Measurements from ENCODE around the gene IRF9.

IRF9 gene

DNA sequence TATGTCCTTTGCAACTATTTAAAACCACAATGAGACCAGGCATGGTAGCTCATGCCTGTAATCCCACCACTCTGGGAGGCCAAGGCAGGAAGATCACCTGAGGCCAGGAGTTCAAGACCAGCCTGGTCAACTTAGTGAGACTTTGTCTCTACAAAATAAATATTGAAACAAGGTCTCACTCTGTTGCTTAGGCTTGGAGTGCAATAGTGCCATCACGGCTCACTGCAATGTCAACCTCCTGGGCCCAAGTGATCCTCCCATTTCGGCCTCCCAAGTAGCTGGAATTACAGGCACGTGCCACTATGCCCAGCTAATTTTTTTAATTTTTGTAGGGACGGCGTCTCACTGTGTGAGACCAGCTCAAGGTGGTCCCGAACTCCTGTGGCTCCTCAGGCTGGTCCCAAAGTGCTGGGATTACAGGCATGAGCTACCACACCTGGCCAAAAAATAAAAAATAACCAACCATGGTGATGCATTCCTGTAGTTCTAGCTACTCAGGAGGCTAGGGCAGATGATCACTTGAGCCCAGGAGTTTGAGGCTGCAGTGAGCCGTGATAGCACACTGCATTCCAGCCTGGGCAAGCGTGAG lies 31.6 kb upstream of the IRF9 start:
- Histone ChIP-seq H3K9me3 (no peaks in the 10 kb centered on the region), H3K27me3 (no peaks in the 10 kb centered on the region), H3K4me3 (ENCODE audit: low read depth in 1 of 2, low read length in 1 of 2) (no peak overlapping the region), H3K27ac (no peak overlapping the region), H3K36me3 (peaks cover 30% of the 10 kb centered on the region), H3K4me1 (ENCODE audit: control insufficient read depth in 1 of 2, insufficient read depth in 1 of 2, low read depth in 1 of 2, low read length in 1 of 2) (no peaks in the 10 kb centered on the region)
- TF ChIP-seq, protein P1, sequence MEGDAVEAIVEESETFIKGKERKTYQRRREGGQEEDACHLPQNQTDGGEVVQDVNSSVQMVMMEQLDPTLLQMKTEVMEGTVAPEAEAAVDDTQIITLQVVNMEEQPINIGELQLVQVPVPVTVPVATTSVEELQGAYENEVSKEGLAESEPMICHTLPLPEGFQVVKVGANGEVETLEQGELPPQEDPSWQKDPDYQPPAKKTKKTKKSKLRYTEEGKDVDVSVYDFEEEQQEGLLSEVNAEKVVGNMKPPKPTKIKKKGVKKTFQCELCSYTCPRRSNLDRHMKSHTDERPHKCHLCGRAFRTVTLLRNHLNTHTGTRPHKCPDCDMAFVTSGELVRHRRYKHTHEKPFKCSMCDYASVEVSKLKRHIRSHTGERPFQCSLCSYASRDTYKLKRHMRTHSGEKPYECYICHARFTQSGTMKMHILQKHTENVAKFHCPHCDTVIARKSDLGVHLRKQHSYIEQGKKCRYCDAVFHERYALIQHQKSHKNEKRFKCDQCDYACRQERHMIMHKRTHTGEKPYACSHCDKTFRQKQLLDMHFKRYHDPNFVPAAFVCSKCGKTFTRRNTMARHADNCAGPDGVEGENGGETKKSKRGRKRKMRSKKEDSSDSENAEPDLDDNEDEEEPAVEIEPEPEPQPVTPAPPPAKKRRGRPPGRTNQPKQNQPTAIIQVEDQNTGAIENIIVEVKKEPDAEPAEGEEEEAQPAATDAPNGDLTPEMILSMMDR (IDR thresholded peaks at IDR 0.05), result no peak

- TF ChIP-seq, protein P1 (IDR thresholded peaks at IDR 0.05), result no peak
- Histone ChIP-seq H3K36me3 (peaks cover 22% of the 10 kb centered on the region), H3K4me1 (ENCODE audit: control insufficient read depth in 1 of 2, insufficient read depth in 1 of 2, low read depth in 1 of 2, low read length in 1 of 2) (peaks cover 3% of the 10 kb centered on the region in 2 experiments), H3K9me3 (no peaks in the 10 kb centered on the region), H3K4me3 (ENCODE audit: low read depth in 1 of 2, low read length in 1 of 2) (no peak within 1 kb of the TSS), H3K27me3 (no peaks in the 10 kb centered on the region), H3K27ac (no peak within 1 kb of the TSS)
Measured at GRCh38 chr14:24130380-24130716, 30.7 kb upstream of the IRF9 start, which contains the start of gene FITM1. Gene FITM1, plus strand, starts transcription at chr14:24130659. Its CDS starts 905 bp downstream, at chr14:24131564.

- TF ChIP-seq, protein P1 (IDR thresholded peaks at IDR 0.05), result no peak
- H3K4me3 ChIP-seq (ENCODE audit: low read depth in 1 of 2, low read length in 1 of 2), result no peak overlapping the region
- peaks cover 16% of the 10 kb centered on the region for H3K36me3 ChIP-seq
Measured at GRCh38 chr14:24130717-24131548, 30.1 kb upstream of the IRF9 start.

GRCh38 chr14:24131549-24131966 lies 29.5 kb upstream of the IRF9 start:
- H3K36me3 ChIP-seq, result peaks cover 14% of the 10 kb centered on the region
- TF ChIP-seq, protein P1 (IDR thresholded peaks at IDR 0.05), result no peak
- H3K27me3 ChIP-seq, result no peaks in the 10 kb centered on the region
- no peak overlapping the region for H3K4me3 ChIP-seq (ENCODE audit: low read depth in 1 of 2, low read length in 1 of 2)
- no peaks in the 10 kb centered on the region for H3K9me3 ChIP-seq
- no peak overlapping the region for H3K27ac ChIP-seq
- peaks cover 9 to 12% of the 10 kb centered on the region in 2 experiments for H3K4me1 ChIP-seq (ENCODE audit: control insufficient read depth in 1 of 2, insufficient read depth in 1 of 2, low read depth in 1 of 2, low read length in 1 of 2)

More at GRCh38 chr14:24130717-24131548, 30.1 kb upstream of the IRF9 start:
- no peaks in the 10 kb centered on the region for H3K27me3 ChIP-seq
- H3K9me3 ChIP-seq, result no peaks in the 10 kb centered on the region
- peaks cover 7 to 8% of the 10 kb centered on the region in 2 experiments for H3K4me1 ChIP-seq (ENCODE audit: control insufficient read depth in 1 of 2, insufficient read depth in 1 of 2, low read depth in 1 of 2, low read length in 1 of 2)
- no peak overlapping the region for H3K27ac ChIP-seq

- H3K4me3 ChIP-seq (ENCODE audit: low read depth in 1 of 2, low read length in 1 of 2), result no peak overlapping the region
- H3K9me3 ChIP-seq, result no peaks in the 10 kb centered on the region
- H3K4me1 ChIP-seq (ENCODE audit: control insufficient read depth in 1 of 2, insufficient read depth in 1 of 2, low read depth in 1 of 2, low read length in 1 of 2), result peaks cover 16 to 18% of the 10 kb centered on the region in 2 experiments
- no peak overlapping the region for H3K27ac ChIP-seq
- TF ChIP-seq, protein P1 (IDR thresholded peaks at IDR 0.05), result no peak
- no peaks in the 10 kb centered on the region for H3K27me3 ChIP-seq
- peaks cover 15% of the 10 kb centered on the region for H3K36me3 ChIP-seq
Measured at GRCh38 chr14:24132061-24132685, 28.9 kb upstream of the IRF9 start.
